ENCODE measurements around the gene C12orf43.
"Not testable (repeated sequence)": the region's sequence is repeated elsewhere in the genome, so short reads cannot be mapped to it uniquely, and the experiment has no call there.

C12orf43 gene

DNA sequence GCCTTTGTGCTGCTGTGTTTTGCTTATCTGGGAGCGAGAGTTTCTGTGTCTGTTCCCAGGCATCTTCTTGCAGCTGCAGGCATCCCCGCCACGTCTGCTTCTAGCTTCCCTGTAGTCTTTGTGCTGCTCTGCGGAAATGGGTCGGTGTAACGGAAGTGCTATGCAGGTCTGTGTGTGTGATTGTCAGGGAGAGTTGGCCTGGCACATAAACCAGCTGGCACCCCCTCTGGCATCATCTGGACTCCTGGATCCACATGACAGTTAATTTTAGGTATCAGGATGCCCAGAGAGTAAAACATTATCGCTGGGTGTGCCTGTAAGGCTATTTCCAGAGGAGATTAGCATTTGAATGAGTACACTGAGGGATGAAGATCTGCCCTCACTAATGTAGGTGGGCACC is 32.2 kb upstream of the C12orf43 start:
- H4K91ac ChIP-seq (ENCODE audit: low read depth, low read length, poor library complexity), result no peak overlapping the region
- peaks cover 0 to 5% (median 2%) of the 10 kb centered on the region in 3 experiments for H3K27me3 ChIP-seq (ENCODE audit: control insufficient read depth in 3 of 3, insufficient read depth in 3 of 3, low read depth in 1 of 3, low read length in 3 of 3)
- no peak overlapping the region for H3K4me2 ChIP-seq (ENCODE audit: insufficient read depth, low read length, poor library complexity, severe bottlenecking)
- H2BK12ac ChIP-seq (ENCODE audit: low read length), result no peak overlapping the region
- no peak overlapping the region for H2BK15ac ChIP-seq (ENCODE audit: low read length)
- no peak for DNase-seq (ENCODE audit: low spot score)
- no CpG with 5 or more reads among the region's 7 CpGs for WGBS, 2 donors (ENCODE audit: extremely low coverage in 2 of 2, insufficient read length in 2 of 2, insufficient replicate concordance in 1 of 2)
- peak overlapping the region; percentile 56 for H3K14ac ChIP-seq (ENCODE audit: low read length)
- H3K4me1 ChIP-seq (ENCODE audit: control insufficient read depth in 2 of 2, insufficient read depth in 1 of 2, low read depth in 1 of 2, low read length in 2 of 2), result no peaks in the 10 kb centered on the region
- no peak overlapping the region for H3K4ac ChIP-seq (ENCODE audit: low read length)
- H3K18ac ChIP-seq (ENCODE audit: low read length), result no peak overlapping the region
- H3K4me3 ChIP-seq (ENCODE audit: low read length in 2 of 2), result no peak overlapping the region
- no peak overlapping the region for H3K27ac ChIP-seq (replicated peaks; ENCODE audit: low read length)
- peak overlapping the region; percentile 5 for H2AFZ ChIP-seq (ENCODE audit: low read length)
- H2BK5ac ChIP-seq (ENCODE audit: low read length), result peak overlapping the region; percentile 44
- H2AK5ac ChIP-seq (ENCODE audit: low read depth, low read length), result no peak overlapping the region
- H3K9me3 ChIP-seq (replicated peaks in 1 of 2; ENCODE audit: control insufficient read depth in 2 of 2, insufficient read depth in 1 of 2, low read depth in 1 of 2, low read length in 2 of 2), result no peaks in the 10 kb centered on the region
- no peak overlapping the region for H3K9ac ChIP-seq (ENCODE audit: low read depth, low read length, poor library complexity)
- peak overlapping the region; percentile 43 for H4K8ac ChIP-seq (ENCODE audit: low read depth, low read length)
- no peaks in the 10 kb centered on the region for H3K36me3 ChIP-seq (replicated peaks in 1 of 2; ENCODE audit: control insufficient read depth in 2 of 2, insufficient read depth in 2 of 2, low read length in 2 of 2)
- H3K23ac ChIP-seq (ENCODE audit: low read depth, low read length, poor library complexity), result no peak overlapping the region
- no peak overlapping the region for H2BK120ac ChIP-seq (ENCODE audit: low read depth, low read length)
- H3K79me1 ChIP-seq (ENCODE audit: low read depth, low read length), result no peaks in the 10 kb centered on the region

DNA sequence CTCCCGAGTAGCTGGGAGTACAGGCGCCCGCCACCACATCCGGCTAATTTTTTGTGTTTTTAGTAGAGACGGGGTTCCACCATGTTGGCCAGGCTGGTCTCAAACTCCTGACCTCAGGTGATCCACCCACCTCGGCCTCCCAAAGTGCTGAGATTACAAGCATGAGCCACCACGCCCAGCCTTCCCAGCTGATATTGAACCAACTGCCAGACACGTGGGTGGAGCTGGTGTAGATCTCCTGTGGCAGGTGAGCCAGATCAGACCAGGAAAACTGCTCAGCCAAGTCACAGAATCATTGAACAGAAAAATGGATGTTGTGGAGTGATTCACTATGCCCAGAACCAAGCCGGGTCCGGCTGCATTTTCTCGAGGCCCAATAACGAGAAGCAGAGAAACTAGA is 31.1 kb upstream of the C12orf43 start:
- no CpG with 5 or more reads among the region's 12 CpGs for WGBS, 2 donors (ENCODE audit: extremely low coverage in 2 of 2, insufficient read length in 2 of 2, insufficient replicate concordance in 1 of 2)
- H3K4me3 ChIP-seq (ENCODE audit: low read length in 2 of 2); H3K9me3 ChIP-seq (replicated peaks in 1 of 2; ENCODE audit: control insufficient read depth in 2 of 2, insufficient read depth in 1 of 2, low read depth in 1 of 2, low read length in 2 of 2); H4K8ac ChIP-seq (ENCODE audit: low read depth, low read length); DNase-seq (ENCODE audit: low spot score); H3K4ac ChIP-seq (ENCODE audit: low read length); H3K18ac ChIP-seq (ENCODE audit: low read length); H3K36me3 ChIP-seq (replicated peaks in 1 of 2; ENCODE audit: control insufficient read depth in 2 of 2, insufficient read depth in 2 of 2, low read length in 2 of 2); H2BK120ac ChIP-seq (ENCODE audit: low read depth, low read length); H2AFZ ChIP-seq (ENCODE audit: low read length); H3K79me1 ChIP-seq (ENCODE audit: low read depth, low read length); H3K4me1 ChIP-seq (ENCODE audit: control insufficient read depth in 2 of 2, insufficient read depth in 1 of 2, low read depth in 1 of 2, low read length in 2 of 2); H4K91ac ChIP-seq (ENCODE audit: low read depth, low read length, poor library complexity); H2BK15ac ChIP-seq (ENCODE audit: low read length); H3K9ac ChIP-seq (ENCODE audit: low read depth, low read length, poor library complexity); H3K4me2 ChIP-seq (ENCODE audit: insufficient read depth, low read length, poor library complexity, severe bottlenecking); H3K27ac ChIP-seq (replicated peaks; ENCODE audit: low read length); H2AK5ac ChIP-seq (ENCODE audit: low read depth, low read length); H3K14ac ChIP-seq (ENCODE audit: low read length); H2BK5ac ChIP-seq (ENCODE audit: low read length); H3K27me3 ChIP-seq (ENCODE audit: control insufficient read depth in 3 of 3, insufficient read depth in 3 of 3, low read depth in 1 of 3, low read length in 3 of 3); H2BK12ac ChIP-seq (ENCODE audit: low read length): not testable (repeated sequence)
- peak overlapping the region; percentile 48 for H3K23ac ChIP-seq (ENCODE audit: low read depth, low read length, poor library complexity)

DNA sequence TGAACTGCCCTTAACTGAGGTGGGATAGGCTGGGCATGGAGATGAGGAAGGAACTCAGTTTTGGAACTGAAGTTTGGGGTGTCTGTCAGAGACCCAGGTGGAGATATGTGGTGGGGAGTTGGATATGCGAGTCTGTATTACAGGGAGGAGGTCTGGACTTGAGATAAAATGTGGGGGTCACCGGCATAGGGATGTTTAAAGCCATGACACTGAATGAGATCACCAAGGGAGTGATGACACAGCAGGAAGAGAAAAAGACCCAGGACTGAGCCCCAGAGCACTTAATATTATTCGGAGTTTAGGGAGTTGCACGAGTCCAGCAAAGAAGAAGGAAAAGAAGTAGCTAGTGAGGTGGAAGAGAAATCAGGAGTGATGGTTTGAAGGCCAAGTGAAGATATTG is 26.8 kb upstream of the C12orf43 start:
- no peaks in the 10 kb centered on the region for H3K9me3 ChIP-seq (replicated peaks in 1 of 2; ENCODE audit: control insufficient read depth in 2 of 2, insufficient read depth in 1 of 2, low read depth in 1 of 2, low read length in 2 of 2)
- H2BK12ac ChIP-seq (ENCODE audit: low read length), result no peak overlapping the region
- no peak overlapping the region for H2BK120ac ChIP-seq (ENCODE audit: low read depth, low read length)
- H3K79me1 ChIP-seq (ENCODE audit: low read depth, low read length), result no peaks in the 10 kb centered on the region
- H3K18ac ChIP-seq (ENCODE audit: low read length), result no peak overlapping the region
- H3K4me3 ChIP-seq (ENCODE audit: low read length in 2 of 2), result no peak overlapping the region
- no peak overlapping the region for H2AK5ac ChIP-seq (ENCODE audit: low read depth, low read length)
- H3K23ac ChIP-seq (ENCODE audit: low read depth, low read length, poor library complexity), result no peak overlapping the region
- H3K4me2 ChIP-seq (ENCODE audit: insufficient read depth, low read length, poor library complexity, severe bottlenecking), result no peak overlapping the region
- H2BK5ac ChIP-seq (ENCODE audit: low read length), result no peak overlapping the region
- DNase-seq (ENCODE audit: low spot score), result no peak
- peaks cover 0 to 11% (median 2%) of the 10 kb centered on the region in 3 experiments for H3K27me3 ChIP-seq (ENCODE audit: control insufficient read depth in 3 of 3, insufficient read depth in 3 of 3, low read depth in 1 of 3, low read length in 3 of 3)
- H3K27ac ChIP-seq (replicated peaks; ENCODE audit: low read length), result no peak overlapping the region
- H2AFZ ChIP-seq (ENCODE audit: low read length), result no peak overlapping the region
- no peak overlapping the region for H4K91ac ChIP-seq (ENCODE audit: low read depth, low read length, poor library complexity)
- H3K4me1 ChIP-seq (ENCODE audit: control insufficient read depth in 2 of 2, insufficient read depth in 1 of 2, low read depth in 1 of 2, low read length in 2 of 2), result no peaks in the 10 kb centered on the region
- H3K4ac ChIP-seq (ENCODE audit: low read length), result no peak overlapping the region
- H3K9ac ChIP-seq (ENCODE audit: low read depth, low read length, poor library complexity), result no peak overlapping the region
- no CpG with 5 or more reads among the region's 4 CpGs for WGBS, 2 donors (ENCODE audit: extremely low coverage in 2 of 2, insufficient read length in 2 of 2, insufficient replicate concordance in 1 of 2)
- H4K8ac ChIP-seq (ENCODE audit: low read depth, low read length), result no peak overlapping the region
- no peak overlapping the region for H2BK15ac ChIP-seq (ENCODE audit: low read length)
- H3K14ac ChIP-seq (ENCODE audit: low read length), result no peak overlapping the region
- H3K36me3 ChIP-seq (replicated peaks in 1 of 2; ENCODE audit: control insufficient read depth in 2 of 2, insufficient read depth in 2 of 2, low read length in 2 of 2), result no peaks in the 10 kb centered on the region

DNA sequence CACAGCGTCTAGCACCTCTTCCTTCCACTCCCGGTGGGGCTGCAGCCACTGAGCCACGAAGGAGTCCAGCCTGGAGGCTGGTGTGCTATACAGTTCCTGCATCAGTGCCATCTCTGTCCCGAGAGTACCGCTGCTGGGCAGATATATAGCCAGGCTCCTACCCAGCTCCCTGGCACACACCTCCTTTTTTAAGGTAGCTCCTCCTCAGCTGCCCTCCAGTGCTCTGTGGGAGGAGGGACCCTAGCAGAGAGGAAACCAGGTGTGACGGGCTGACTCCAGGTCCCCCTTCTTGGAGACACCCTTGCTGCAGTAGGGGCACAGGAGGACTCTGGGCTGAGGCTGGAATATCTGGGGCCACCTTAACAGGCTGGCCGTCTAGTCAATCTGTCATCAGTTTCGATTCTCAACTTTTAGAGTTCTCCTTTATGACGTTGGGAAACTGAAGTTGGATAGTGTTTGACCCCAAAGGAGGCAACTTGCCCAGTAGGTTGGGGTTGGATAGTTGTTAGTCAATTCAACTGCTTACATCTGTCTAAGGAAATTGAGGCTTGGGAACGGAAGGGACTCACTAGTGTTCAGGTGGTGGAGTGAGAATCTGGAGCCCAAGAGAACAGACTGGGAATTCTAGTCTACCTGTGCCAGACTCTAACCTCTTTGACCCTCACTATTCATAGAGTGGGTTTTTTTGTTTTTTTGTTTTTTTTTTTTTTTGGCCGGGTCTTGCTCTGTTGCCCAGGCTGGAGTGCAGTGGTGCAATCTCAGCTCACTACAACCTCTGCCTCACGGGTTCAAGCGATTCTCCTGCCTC is 22.8 kb upstream of the C12orf43 start, which contains the start of gene OASL:
TSS of gene OASL (minus strand) at position 386 of the 808 bp plus-strand sequence. CDS start at position 111, 275 bp downstream.
- Histone ChIP-seq H3K27ac (replicated peaks; ENCODE audit: low read length) (no peak within 1 kb of the TSS), H3K4ac (ENCODE audit: low read length) (no peak within 1 kb of the TSS), H3K14ac (ENCODE audit: low read length) (no peak within 1 kb of the TSS), H2AK5ac (ENCODE audit: low read depth, low read length) (no peak within 1 kb of the TSS), H3K9ac (ENCODE audit: low read depth, low read length, poor library complexity) (no peak within 1 kb of the TSS), H3K23ac (ENCODE audit: low read depth, low read length, poor library complexity) (no peak within 1 kb of the TSS), H4K91ac (ENCODE audit: low read depth, low read length, poor library complexity) (no peak within 1 kb of the TSS), H3K36me3 (replicated peaks in 1 of 2; ENCODE audit: control insufficient read depth in 2 of 2, insufficient read depth in 2 of 2, low read length in 2 of 2) (no peaks in the 10 kb centered on the region), H2BK15ac (ENCODE audit: low read length) (no peak within 1 kb of the TSS), H3K4me3 (ENCODE audit: low read length in 2 of 2) (no peak within 1 kb of the TSS), H2BK120ac (ENCODE audit: low read depth, low read length) (peak within 1 kb of the TSS; percentile 24), H3K4me2 (ENCODE audit: insufficient read depth, low read length, poor library complexity, severe bottlenecking) (no peak within 1 kb of the TSS), H2AFZ (ENCODE audit: low read length) (no peak within 1 kb of the TSS), H2BK5ac (ENCODE audit: low read length) (no peak within 1 kb of the TSS), H3K18ac (ENCODE audit: low read length) (no peak within 1 kb of the TSS), H4K8ac (ENCODE audit: low read depth, low read length) (no peak within 1 kb of the TSS), H3K79me1 (ENCODE audit: low read depth, low read length) (no peaks in the 10 kb centered on the region), H3K4me1 (ENCODE audit: control insufficient read depth in 2 of 2, insufficient read depth in 1 of 2, low read depth in 1 of 2, low read length in 2 of 2) (no peaks in the 10 kb centered on the region), H3K27me3 (ENCODE audit: control insufficient read depth in 3 of 3, insufficient read depth in 3 of 3, low read depth in 1 of 3, low read length in 3 of 3) (peaks cover 0 to 11% (median 0%) of the 10 kb centered on the region in 3 experiments), H3K9me3 (replicated peaks in 1 of 2; ENCODE audit: control insufficient read depth in 2 of 2, insufficient read depth in 1 of 2, low read depth in 1 of 2, low read length in 2 of 2) (no peaks in the 10 kb centered on the region), H2BK12ac (ENCODE audit: low read length) (no peak within 1 kb of the TSS)
- no CpG with 5 or more reads among the region's 13 CpGs for WGBS, 2 donors (ENCODE audit: extremely low coverage in 2 of 2, insufficient read length in 2 of 2, insufficient replicate concordance in 1 of 2)
- DNase-seq (ENCODE audit: low spot score), result no peak
